Measurements from ENCODE around the gene HOMER2. TPM values are rescaled to one million over a fixed set of nuclear protein-coding genes. Genes with fewer than 3 reads are reported as not detected.
"Not testable (repeated sequence)": the region's sequence is repeated elsewhere in the genome, so short reads cannot be mapped to it uniquely, and the experiment has no call there.

The HOMER2 gene
- total RNA-seq, 4 donors from 2014 or later, result 30.9 to 59.0 (median 39.4) TPM

DNA sequence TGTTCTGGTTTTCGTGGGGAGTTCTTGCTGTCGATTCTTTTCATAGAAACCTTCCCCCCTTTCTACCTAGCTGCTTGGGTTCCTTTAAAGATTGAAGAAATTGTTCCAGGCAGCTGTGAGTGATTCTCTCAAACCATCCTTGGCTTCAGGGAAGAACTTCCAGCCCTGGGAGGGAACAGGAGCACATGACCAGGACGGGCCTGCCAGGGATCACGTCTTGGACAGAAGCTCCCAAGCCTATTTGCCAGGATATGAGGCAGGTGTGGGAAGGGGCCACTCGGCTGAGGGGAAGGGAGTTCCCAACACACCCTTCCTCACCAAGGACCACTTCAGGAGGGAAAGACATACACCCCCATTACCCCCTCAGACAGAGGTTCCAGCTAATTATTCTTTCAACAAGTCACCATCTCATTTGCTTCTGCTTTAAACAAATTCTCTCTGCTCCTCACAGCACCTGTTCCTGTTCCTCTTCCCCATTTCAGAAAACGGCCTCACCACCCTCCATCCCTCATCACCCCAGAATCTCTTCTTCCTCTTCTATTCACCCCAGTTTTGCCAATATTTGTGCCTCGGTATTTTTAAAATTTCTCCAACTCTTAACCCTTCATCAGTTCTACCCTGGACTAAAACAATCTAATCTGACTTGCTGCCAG is 80.6 kb downstream of the HOMER2 start:
- DNase-seq, result no peak
- WGBS, 2 donors, result 66 to 84% methylated on average over 6 to 7 of the region's 7 CpGs
- no peak overlapping the region for H3K27ac ChIP-seq

DNA sequence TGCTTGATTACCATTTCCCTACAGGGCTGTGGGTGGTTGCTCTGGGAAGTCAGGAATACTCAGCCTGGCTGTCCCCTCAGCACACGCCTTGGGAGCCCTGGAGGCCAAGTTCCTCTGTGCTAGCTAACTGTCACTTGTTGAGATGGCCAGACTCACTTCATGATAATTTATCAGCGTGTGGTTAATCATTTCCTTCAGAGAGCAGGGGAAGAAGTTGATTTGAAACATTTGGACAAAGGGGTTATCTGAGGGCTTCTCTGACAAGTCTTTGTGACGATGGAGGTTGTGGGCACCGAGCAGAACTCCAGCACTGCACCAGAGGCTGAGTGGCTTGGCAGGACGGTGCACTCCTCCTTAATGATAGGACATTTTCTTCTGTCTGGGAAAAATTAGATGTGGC is 81.2 kb downstream of the HOMER2 start:
- Histone ChIP-seq H3K4me1 (no peaks in the 10 kb centered on the region), H3K4me3 (no peak overlapping the region), H3K9me3 (no peaks in the 10 kb centered on the region), H3K27ac (no peak overlapping the region), H3K36me3 (peaks cover 0 to 29% (median 0%) of the 10 kb centered on the region in 3 donors), H3K27me3 (no peaks in the 10 kb centered on the region)
- intact Hi-C loops (cut with DNase I), result no loop called here
- TF ChIP-seq, protein P1, sequence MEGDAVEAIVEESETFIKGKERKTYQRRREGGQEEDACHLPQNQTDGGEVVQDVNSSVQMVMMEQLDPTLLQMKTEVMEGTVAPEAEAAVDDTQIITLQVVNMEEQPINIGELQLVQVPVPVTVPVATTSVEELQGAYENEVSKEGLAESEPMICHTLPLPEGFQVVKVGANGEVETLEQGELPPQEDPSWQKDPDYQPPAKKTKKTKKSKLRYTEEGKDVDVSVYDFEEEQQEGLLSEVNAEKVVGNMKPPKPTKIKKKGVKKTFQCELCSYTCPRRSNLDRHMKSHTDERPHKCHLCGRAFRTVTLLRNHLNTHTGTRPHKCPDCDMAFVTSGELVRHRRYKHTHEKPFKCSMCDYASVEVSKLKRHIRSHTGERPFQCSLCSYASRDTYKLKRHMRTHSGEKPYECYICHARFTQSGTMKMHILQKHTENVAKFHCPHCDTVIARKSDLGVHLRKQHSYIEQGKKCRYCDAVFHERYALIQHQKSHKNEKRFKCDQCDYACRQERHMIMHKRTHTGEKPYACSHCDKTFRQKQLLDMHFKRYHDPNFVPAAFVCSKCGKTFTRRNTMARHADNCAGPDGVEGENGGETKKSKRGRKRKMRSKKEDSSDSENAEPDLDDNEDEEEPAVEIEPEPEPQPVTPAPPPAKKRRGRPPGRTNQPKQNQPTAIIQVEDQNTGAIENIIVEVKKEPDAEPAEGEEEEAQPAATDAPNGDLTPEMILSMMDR (IDR thresholded peaks at IDR 0.05), result no peak
- TF ChIP-seq POLR2A (IDR thresholded peaks at IDR 0.05), result no peak
- WGBS, 2 donors, result 68 to 76% methylated on average over 4 to 5 of the region's 5 CpGs
- DNase-seq, result no peak

More for the DNA sequence above, 80.6 kb downstream of the HOMER2 start:
- Histone ChIP-seq H3K4me1 (no peaks in the 10 kb centered on the region), H3K4me3 (no peak overlapping the region), H3K9me3 (no peaks in the 10 kb centered on the region), H3K36me3 (peaks cover 0 to 29% (median 0%) of the 10 kb centered on the region in 3 donors), H3K27me3 (no peaks in the 10 kb centered on the region)
- no peak for TF ChIP-seq POLR2A (IDR thresholded peaks at IDR 0.05)
- TF ChIP-seq, protein P1 (IDR thresholded peaks at IDR 0.05), result no peak
- intact Hi-C loops (cut with DNase I), result no loop called here

DNA sequence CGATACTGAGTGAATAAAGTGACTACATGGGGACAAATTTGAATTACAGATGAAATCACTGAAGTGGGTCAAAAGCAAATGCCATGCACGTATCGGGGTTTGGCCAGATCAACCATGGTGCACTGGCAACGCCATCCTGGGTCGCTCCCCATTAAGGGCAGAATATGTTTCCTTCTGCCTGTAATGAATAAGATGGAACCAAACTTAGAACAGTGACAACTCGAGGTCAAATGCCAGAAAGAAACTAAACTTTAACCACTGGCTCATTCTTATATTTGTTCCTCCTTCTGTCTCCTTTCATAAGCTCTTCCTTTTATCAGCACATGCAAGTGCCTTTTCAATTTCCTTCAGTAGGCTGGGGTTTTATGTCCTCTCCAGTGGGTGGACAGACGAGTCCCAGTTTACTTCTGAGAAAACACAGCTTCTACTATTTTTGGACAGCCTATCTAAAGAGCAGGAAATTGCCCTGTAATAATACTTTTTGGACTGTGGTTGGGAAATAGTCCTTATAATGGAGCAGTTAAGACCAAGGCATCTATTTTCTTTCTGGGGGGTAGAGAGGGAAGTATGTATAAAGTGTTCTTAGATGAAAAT is 81.7 kb downstream of the HOMER2 start:
- no peak overlapping the region for H3K4me3 ChIP-seq
- no peaks in the 10 kb centered on the region for H3K4me1 ChIP-seq
- H3K27me3 ChIP-seq, result no peaks in the 10 kb centered on the region
- no peak for DNase-seq
- no peaks in the 10 kb centered on the region for H3K9me3 ChIP-seq
- H3K36me3 ChIP-seq, result peaks cover 0 to 29% (median 0%) of the 10 kb centered on the region in 3 donors
- TF ChIP-seq, protein P1 (IDR thresholded peaks at IDR 0.05), result no peak
- TF ChIP-seq POLR2A (IDR thresholded peaks at IDR 0.05), result no peak
- H3K27ac ChIP-seq, result no peak overlapping the region
- 65 to 84% methylated on average over 7 of the region's 7 CpGs for WGBS, 2 donors
- intact Hi-C loops (cut with DNase I), result no loop called here

DNA sequence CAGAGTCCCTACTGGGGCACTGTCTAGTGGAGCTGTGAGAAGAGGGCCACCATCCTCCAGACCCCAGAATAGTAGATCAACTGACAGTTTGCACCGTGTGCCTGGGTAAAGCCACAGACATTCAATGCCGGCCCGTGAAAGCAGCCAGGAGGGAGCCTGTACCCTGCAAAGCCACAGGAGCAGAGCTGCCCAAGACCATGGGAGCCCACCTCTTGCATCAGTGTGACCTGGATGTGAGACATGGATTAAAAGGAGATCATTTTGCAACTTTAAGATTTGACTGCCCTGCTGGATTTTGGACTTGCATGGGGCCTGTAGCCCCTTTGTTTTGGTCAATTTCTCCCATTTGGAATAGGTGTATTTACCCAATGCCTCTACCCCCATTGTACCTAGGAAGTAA is 86.5 kb downstream of the HOMER2 start:
- DNase-seq; H3K4me1 ChIP-seq; H3K4me3 ChIP-seq; H3K27ac ChIP-seq; H3K9me3 ChIP-seq; H3K36me3 ChIP-seq; H3K27me3 ChIP-seq; intact Hi-C loops (cut with DNase I): not testable (repeated sequence)
- 93% methylated on average over 2 of the region's 3 CpGs; no CpG with 5 or more reads in 1 of the 2 donors for WGBS, 2 donors

DNA sequence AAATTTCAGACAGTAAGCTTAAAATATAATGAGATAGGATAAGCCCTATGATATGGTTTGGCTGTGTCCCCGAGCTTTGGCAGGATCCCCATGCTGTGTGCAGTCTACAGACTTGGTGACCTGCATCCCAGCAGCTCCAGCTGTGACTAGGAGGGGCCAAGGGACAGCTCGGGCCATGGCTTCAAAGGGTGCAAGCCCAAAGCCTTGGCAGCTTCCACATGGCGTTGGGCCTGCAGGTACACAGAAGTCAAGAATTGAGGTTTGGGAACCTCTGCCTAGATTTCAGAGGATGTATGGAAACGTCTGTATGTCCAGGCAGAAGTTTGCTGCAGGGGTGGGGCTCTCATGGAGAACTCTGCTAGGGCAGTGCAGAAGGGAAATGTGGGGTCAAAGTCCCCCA is 86.9 kb downstream of the HOMER2 start:
- intact Hi-C loops (cut with DNase I); DNase-seq; H3K4me1 ChIP-seq; H3K27me3 ChIP-seq; H3K9me3 ChIP-seq; H3K36me3 ChIP-seq; H3K4me3 ChIP-seq; H3K27ac ChIP-seq: not testable (repeated sequence)
- 57 to 60% methylated on average over 2 to 4 of the region's 4 CpGs for WGBS, 2 donors

DNA sequence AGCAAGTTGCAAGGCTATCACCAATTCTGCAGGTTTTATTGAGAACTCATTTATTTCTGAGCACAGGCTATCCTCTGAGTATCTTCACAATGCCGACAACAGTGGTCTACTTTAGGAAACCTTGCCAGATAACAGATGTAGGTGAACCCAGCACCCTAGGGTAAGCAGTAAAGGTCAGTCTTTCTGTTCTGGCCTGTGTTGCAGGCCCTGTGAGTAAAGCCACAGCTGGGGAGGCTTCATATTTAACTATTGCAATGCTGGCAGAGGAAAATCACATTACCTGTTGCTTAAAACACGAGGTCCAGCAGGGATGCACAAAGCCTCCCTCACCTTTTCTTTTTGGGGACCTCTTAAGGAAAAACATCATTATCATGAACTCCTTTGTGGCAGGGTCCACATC is 87.6 kb downstream of the HOMER2 start:
- 81 to 89% methylated on average over 2 of the region's 2 CpGs for WGBS, 2 donors
- TF ChIP-seq, protein P1 (IDR thresholded peaks at IDR 0.05), result no peak
- TF ChIP-seq POLR2A (IDR thresholded peaks at IDR 0.05), result no peak
- Histone ChIP-seq H3K4me3 (no peak overlapping the region), H3K4me1 (no peaks in the 10 kb centered on the region), H3K9me3 (no peaks in the 10 kb centered on the region), H3K27ac (no peak overlapping the region), H3K27me3 (no peaks in the 10 kb centered on the region), H3K36me3 (no peaks in the 10 kb centered on the region)
- no peak for DNase-seq
- intact Hi-C loops (cut with DNase I), result no loop called here

All from esophagus squamous epithelium (tissue), 5 donors.